GM23338 (cell line): ENCODE results near the gene SLC4A5. TPM values are rescaled to one million over a fixed set of nuclear protein-coding genes. Genes with fewer than 3 reads are reported as not detected.

Experiments
- ATAC-seq: fragments of 200-7000 bp; cut with Tn5 transposase; 3 replicates; pipeline ENCODE4 v1.9.1; 2020
- DNase-seq: peaks from one replicate; pipeline ENCODE4 v3.0.0-alpha.2; 2015; ENCODE audit warnings: low spot score
- H2AFZ ChIP-seq: fragments of 200-600 bp; sonication (generic); 2 replicates; pipeline ENCODE4 v1.8.0; 2016; ENCODE audit warnings: antibody characterized with exemption, mild to moderate bottlenecking, moderate library complexity
- H3F3A ChIP-seq: fragments of 200-600 bp; sonication (generic); replicated peaks from 2 replicates; pipeline ENCODE4 v1.8.0; 2017; ENCODE audit warnings: antibody characterized with exemption, mixed run types, low read depth
- H3K27ac ChIP-seq: fragments of 200-600 bp; sonication (generic); 2 replicates; pipeline ENCODE4 v1.6.1; 2016; ENCODE audit warnings: low read depth
- H3K27me3 ChIP-seq: fragments of 200-600 bp; sonication (generic); 2 replicates; pipeline ENCODE4 v1.8.0; 2016; ENCODE audit warnings: mild to moderate bottlenecking, mixed run types, moderate library complexity; ENCODE audit not compliant: insufficient read depth
- H3K36me3 ChIP-seq: fragments of 200-600 bp; sonication (generic); 2 replicates; pipeline ENCODE4 v1.8.0; 2016; ENCODE audit warnings: mild to moderate bottlenecking; ENCODE audit not compliant: insufficient read depth
- H3K4me1 ChIP-seq: fragments of 200-600 bp; sonication (generic); 2 replicates; pipeline ENCODE4 v1.8.0; 2016; ENCODE audit warnings: mild to moderate bottlenecking, moderate library complexity; ENCODE audit not compliant: insufficient read depth
- H3K4me2 ChIP-seq: fragments of 200-600 bp; sonication (generic); 2 replicates; pipeline ENCODE4 v1.7.1; 2017; ENCODE audit warnings: mixed run types
- H3K4me3 ChIP-seq: fragments of 200-600 bp; sonication (generic); 2 replicates; pipeline ENCODE4 v1.6.1; 2016; ENCODE audit warnings: mixed run types
- H3K79me2 ChIP-seq: fragments of 200-600 bp; sonication (generic); replicated peaks from 2 replicates; pipeline ENCODE4 v1.8.0; 2017; ENCODE audit warnings: mild to moderate bottlenecking; ENCODE audit not compliant: insufficient read depth
- H3K9me2 ChIP-seq: fragments of 200-600 bp; sonication (generic); 2 replicates; pipeline ENCODE4 v1.8.0; 2017; ENCODE audit not compliant: insufficient read depth
- H4K20me1 ChIP-seq: fragments of 200-600 bp; sonication (generic); replicated peaks from 2 replicates; pipeline ENCODE4 v1.8.0; 2017; ENCODE audit warnings: mild to moderate bottlenecking; ENCODE audit not compliant: insufficient read depth
- H3K27ac Mint-ChIP-seq: 2 replicates; pipeline ENCODE4 v1.8.0; 2020; ENCODE audit warnings: inconsistent platforms, mild to moderate bottlenecking, moderate library complexity, mixed read lengths
- H3K27me3 Mint-ChIP-seq: 3 replicates; pipeline ENCODE4 v1.8.0; 2022; ENCODE audit warnings: low read depth, mild to moderate bottlenecking, moderate library complexity, mixed read lengths, inconsistent platforms; ENCODE audit not compliant: insufficient read depth, poor library complexity
- H3K36me3 Mint-ChIP-seq: 3 replicates; pipeline ENCODE4 v1.8.0; 2021; ENCODE audit warnings: low read depth, mild to moderate bottlenecking, inconsistent platforms, moderate library complexity, mixed read lengths
- H3K4me1 Mint-ChIP-seq: 3 replicates; pipeline ENCODE4 v1.8.0; 2020; ENCODE audit warnings: mild to moderate bottlenecking, inconsistent platforms, mixed read lengths
- H3K4me3 Mint-ChIP-seq: 3 replicates; pipeline ENCODE4 v1.8.0; 2021; ENCODE audit warnings: moderate library complexity, mild to moderate bottlenecking, inconsistent platforms, mixed read lengths
- H3K9me3 Mint-ChIP-seq: 3 replicates; pipeline ENCODE4 v1.8.0; 2020; ENCODE audit warnings: moderate library complexity, mild to moderate bottlenecking, inconsistent platforms, mixed read lengths
- CREB1 ChIP-seq: fragments of 250-450 bp; sonication (Bioruptor Pico); IDR thresholded peaks from 2 replicates; pipeline ENCODE4 v1.5.0; 2020; ENCODE audit warnings: low read depth, mild to moderate bottlenecking, moderate library complexity
- CTCF ChIP-seq, 2 experiments: fragments of 200-600 bp in 1 of 2; sonication (generic) in 1 of 2; conservative IDR thresholded peaks; 2 replicates each; pipeline versions ENCODE4 v1.5.1 to v1.6.1; 2016 to 2017; ENCODE audit warnings: antibody characterized with exemption in 2 of 2, low read depth in 2 of 2, mild to moderate bottlenecking in 2 of 2, moderate library complexity in 1 of 2
- POLR2AphosphoS5 ChIP-seq: IDR thresholded peaks from 2 replicates; pipeline ENCODE4 v1.6.1; 2016; ENCODE audit warnings: antibody characterized with exemption, low read depth
- ZNF331 ChIP-seq: fragments of 250-450 bp; sonication (Bioruptor Pico); IDR thresholded peaks from 2 replicates; pipeline ENCODE4 v1.5.0; 2020; ENCODE audit warnings: low read depth, mild to moderate bottlenecking, moderate library complexity
- ZNF462 ChIP-seq: fragments of 250-450 bp; sonication (Bioruptor Pico); IDR thresholded peaks from 2 replicates; pipeline ENCODE4 v1.5.0; 2020; ENCODE audit warnings: mild to moderate bottlenecking, moderate library complexity
- polyA plus RNA-seq: library from polyadenylated mRNA; unstranded; fragments of >200 nt; fragmentation: Nextera tagmentation; extraction: Ambion mirVana; gene quantifications from 2 replicates; pipeline ENCODE4 v1.2.1, GENCODE V29; 2016
- total RNA-seq: library from RNA; depleted of rRNA; stranded (reverse); fragments of >200 nt; shearing (Covaris generic); gene quantifications from 2 replicates; pipeline ENCODE4 v1.2.3, GENCODE V29; 2014

Gene SLC4A5
- total and polyA plus RNA-seq, 2 experiments from 2014 or later = 0.24 to 0.70 TPM

- peak within 1 kb of the TSS; percentile 40; the same call in 1 of the 2 replicates for H3K27ac Mint-ChIP-seq
- peaks cover 5% of the 10 kb centered on the region for H3K27me3 Mint-ChIP-seq
- H3K9me3 Mint-ChIP-seq = no peaks in the 10 kb centered on the region
- H3K4me3 Mint-ChIP-seq = peak within 1 kb of the TSS; percentile 24
- no peaks in the 10 kb centered on the region for H3F3A ChIP-seq
- H3K4me2 ChIP-seq = peak within 1 kb of the TSS; percentile 74
- peak; percentile 71 for DNase-seq
- H3K27ac ChIP-seq = no peak within 1 kb of the TSS
- peaks cover 20% of the 10 kb centered on the region for H3K4me1 ChIP-seq
- H3K36me3 ChIP-seq = peaks cover 3% of the 10 kb centered on the region
- H3K36me3 Mint-ChIP-seq = peaks cover 11% of the 10 kb centered on the region
- no peak within 1 kb of the TSS for H2AFZ ChIP-seq
- H3K79me2 ChIP-seq = peaks cover 70% of the 10 kb centered on the region
- ATAC-seq = peak; percentile 95
- no peaks in the 10 kb centered on the region for H3K27me3 ChIP-seq
- H3K9me2 ChIP-seq = no peaks in the 10 kb centered on the region
- H4K20me1 ChIP-seq = peaks cover 61% of the 10 kb centered on the region
- H3K4me3 ChIP-seq = peak within 1 kb of the TSS; percentile 49; the same call in 1 of the 2 replicates
- H3K4me1 Mint-ChIP-seq = peaks cover 20% of the 10 kb centered on the region
- TF ChIP-seq CREB1 (0 out of 2 replicates have a peak, but pooled peaks have one; percentile 18), CTCF (conservative IDR thresholded peaks at IDR 0.05; ENCODE audit: low read depth in 2 of 2) (0 out of 4 replicates have a peak, but pooled peaks of 1 of the 2 experiments have one; percentile 4), POLR2AphosphoS5 (no peak), ZNF331 (CRISPR knock-in tag) (no peak), ZNF462 (no peak)
Measured at GRCh38 chr2:74379851-74380789, 36.9 kb upstream of the SLC4A5 start, which contains the start of gene DCTN1. DCTN1 (minus strand) TSS chr2:74380311; CDS start chr2:74380037, 274 bp downstream.
